Endothelial cell of umbilical vein (primary cell): Measurements from ENCODE around the gene TPM4. TPM values are rescaled to one million over a fixed set of nuclear protein-coding genes. Genes with fewer than 3 reads are reported as not detected.

ENCODE experiments used
- BruUV-seq: library from RNA; stranded (reverse); fragments of 400-500 nt; replicated peaks from 2 replicates; lab custom pipeline; 2021; lab: Mats Ljungman, UMichigan
- CTCF ChIA-PET: fragments of 300-600, 350-600 bp; sonication (Branson Sonifier 250); formaldehyde crosslinking; loops from one replicate; lab custom pipeline; 2021; ENCODE audit warnings: antibody characterized with exemption, inconsistent platforms; lab: Charles Lee
- POLR2A ChIA-PET: fragments of 300-600, 350-600 bp; sonication (Branson Sonifier 250); formaldehyde crosslinking; loops from one replicate; lab custom pipeline; 2021; ENCODE audit warnings: antibody characterized with exemption, inconsistent platforms; lab: Charles Lee
- DNase-seq: peaks from one replicate; pipeline ENCODE4 v3.0.0-alpha.2; 2011; ENCODE audit warnings: low read depth, low spot score
- FAIRE-seq: peaks from 2 replicates; lab custom pipeline; 2011; peaks lifted over from hg19 to GRCh38; lab: Jason Lieb, UNC
- H2AFZ ChIP-seq: 2 replicates; pipeline ENCODE4 v1.6.0; 2012; ENCODE audit warnings: low read depth, low read length, control low read depth, inconsistent platforms
- H3K27ac ChIP-seq: 2 replicates; pipeline ENCODE4 v1.5.1; 2011; ENCODE audit warnings: low read depth, mild to moderate bottlenecking, control low read depth, low read length, moderate library complexity; ENCODE audit not compliant: insufficient read depth
- H3K27me3 ChIP-seq, 2 experiments: 2 replicates each; pipeline versions ENCODE4 v1.6.0 to v1.6.1; 2011; ENCODE audit warnings: low read length in 2 of 2, mixed read lengths in 1 of 2; ENCODE audit not compliant: control insufficient read depth in 2 of 2, insufficient read depth in 2 of 2
- H3K36me3 ChIP-seq, 2 experiments: 2 replicates in 1 of 2; 3 replicates in 1 of 2; pipeline ENCODE4 v1.5.1; 2011; ENCODE audit warnings: low read length in 2 of 2, mild to moderate bottlenecking in 1 of 2, moderate library complexity in 1 of 2; ENCODE audit not compliant: control insufficient read depth in 2 of 2, insufficient read depth in 2 of 2; ENCODE audit errors: extremely low read depth in 1 of 2
- H3K4me1 ChIP-seq: 3 replicates; pipeline ENCODE4 v1.5.1; 2011; ENCODE audit warnings: mild to moderate bottlenecking, low read length; ENCODE audit not compliant: control insufficient read depth, insufficient read depth; ENCODE audit errors: extremely low read depth
- H3K4me2 ChIP-seq: 2 replicates; pipeline ENCODE4 v1.6.1; 2011; ENCODE audit warnings: low read length, control low read depth, mixed read lengths; ENCODE audit not compliant: insufficient read depth
- H3K4me3 ChIP-seq, 3 experiments: fragments of 200-600 bp in 1 of 3; sonication (generic), shearing (Covaris generic) in 1 of 3; replicated peaks in 1 of 3; 2 replicates each; pipeline ENCODE4 v1.5.1; 2011 to 2016; ENCODE audit warnings: control low read depth in 3 of 3, low read length in 3 of 3, mild to moderate bottlenecking in 2 of 3, inconsistent platforms in 1 of 3, low read depth in 1 of 3, moderate library complexity in 1 of 3; ENCODE audit not compliant: insufficient read depth in 1 of 3
- H3K79me2 ChIP-seq: 2 replicates; pipeline ENCODE4 v1.6.0; 2012; ENCODE audit warnings: low read length, inconsistent platforms; ENCODE audit not compliant: control insufficient read depth, insufficient read depth
- H3K9ac ChIP-seq: replicated peaks from 2 replicates; pipeline ENCODE3; 2011; ENCODE audit warnings: low read length, control low read depth; ENCODE audit not compliant: insufficient read depth; ENCODE audit errors: extremely low read depth
- H3K9me1 ChIP-seq: replicated peaks from 3 replicates; pipeline ENCODE4 v1.6.0; 2011; ENCODE audit warnings: mild to moderate bottlenecking, low read length; ENCODE audit not compliant: control insufficient read depth, insufficient read depth; ENCODE audit errors: extremely low read depth
- H3K9me3 ChIP-seq: replicated peaks from 2 replicates; pipeline ENCODE4 v1.5.1; 2012; ENCODE audit warnings: low read length, inconsistent platforms; ENCODE audit not compliant: control insufficient read depth, insufficient read depth
- H4K20me1 ChIP-seq: replicated peaks from 2 replicates; pipeline ENCODE3; 2011; ENCODE audit warnings: mild to moderate bottlenecking, low read length; ENCODE audit not compliant: control insufficient read depth, insufficient read depth; ENCODE audit errors: extremely low read depth
- CTCF ChIP-seq, 2 donors: IDR thresholded peaks; 1 replicate in 1 of 2; 2 replicates in 1 of 2; pipeline ENCODE4 v1.5.1; 2011; ENCODE audit warnings: low read length in 2 of 2, mild to moderate bottlenecking in 2 of 2, moderate library complexity in 2 of 2, control low read depth in 1 of 2, inconsistent platforms in 1 of 2, low read depth in 1 of 2; ENCODE audit not compliant: insufficient read depth in 1 of 2; ENCODE audit errors: extremely low read depth in 1 of 2
- FOS ChIP-seq: IDR thresholded peaks from 2 replicates; pipeline ENCODE4 v1.6.1; 2011; ENCODE audit warnings: mild to moderate bottlenecking, low read length, moderate library complexity, borderline replicate concordance; ENCODE audit not compliant: insufficient read depth
- GATA2 ChIP-seq: IDR thresholded peaks from 2 replicates; pipeline ENCODE4 v1.7.0; 2011; ENCODE audit warnings: low read depth, mild to moderate bottlenecking, moderate library complexity, mixed read lengths, low read length; ENCODE audit not compliant: insufficient read length, insufficient read depth
- JUN ChIP-seq: IDR thresholded peaks from 2 replicates; pipeline ENCODE4 v1.6.1; 2011; ENCODE audit warnings: borderline replicate concordance, low read depth; ENCODE audit not compliant: insufficient read length, insufficient read depth
- POLR2A ChIP-seq: IDR thresholded peaks from 2 replicates; pipeline ENCODE4 v1.6.1; 2012; ENCODE audit warnings: low read depth, mild to moderate bottlenecking, control low read depth, low read length
- POLR2AphosphoS5 ChIP-seq: IDR thresholded peaks from 2 replicates; pipeline ENCODE4 v1.6.1; 2012; ENCODE audit warnings: low read depth, mild to moderate bottlenecking, control low read depth, low read length, moderate library complexity; ENCODE audit not compliant: insufficient read depth
- dilution Hi-C: fragments of 300-500 bp; cut with MboI; formaldehyde crosslinking; loops from one replicate; pipeline ENCODE4 v1.15.0; 2019; ENCODE audit warnings: low sequenced_read_pairs; ENCODE audit not compliant: extremely low pct_ligation_motif_present
- intact Hi-C: fragments of 100-400 bp; cut with micrococcal nuclease; formaldehyde crosslinking; loops from one replicate; pipeline ENCODE4 v1.10.0; 2022
- polyA plus RNA-seq, 4 experiments: library from polyadenylated mRNA; depleted of rRNA in 3 of 4; stranded (reverse) in 3 of 4; unstranded in 1 of 4; fragments of >200 nt; gene quantifications; 2 replicates each; pipeline versions ENCODE4 v1.2.1 to v1.2.3, GENCODE V29; 2011 to 2012; ENCODE audit warnings: missing spikeins in 1 of 4
- total RNA-seq: library from RNA; stranded (reverse); gene quantifications from 2 replicates; pipeline ENCODE4 v1.2.3, GENCODE V29; 2021

Gene TPM4
- total and polyA plus RNA-seq, 2 donors (not counting 3 experiments of a cell fraction or from before 2014, with no cell fraction given) = 430 to 924 TPM

- BruUV-seq = no TSS peak
- no peak for FAIRE-seq
- Histone ChIP-seq H3K9me3 (no peaks in the 10 kb centered on the region), H3K4me1 (peaks cover 12% of the 10 kb centered on the region), H3K9ac (no peak overlapping the region), H4K20me1 (no peaks in the 10 kb centered on the region), H3K79me2 (no peaks in the 10 kb centered on the region), H3K4me3 (no peak overlapping the region), H2AFZ (no peak overlapping the region), H3K9me1 (no peaks in the 10 kb centered on the region), H3K27ac (no peak overlapping the region), H3K36me3 (no peaks in the 10 kb centered on the region), H3K4me2 (no peak overlapping the region), H3K27me3 (no peaks in the 10 kb centered on the region)
- dilution Hi-C loops (no loop called here), intact Hi-C loops (no loop called here)
- no peak for DNase-seq
- CTCF ChIA-PET = interaction anchor here (0.6 kb wide), 1 partner anchor 12 kb away, joined by 3 read pairs; no protein-coding TSS in a partner anchor
- no peak for TF ChIP-seq POLR2A
- TF ChIP-seq GATA2 = no peak
- POLR2A ChIA-PET = no interaction called here
Observed at GRCh38 chr19:16036941-16037340, 39.4 kb upstream of the TPM4 start.

- no peak for FAIRE-seq
- H3K4me1 ChIP-seq = peaks cover 12% of the 10 kb centered on the region
- ChIA-PET POLR2A (no interaction called here), CTCF (no interaction called here)
- H3K4me2 ChIP-seq = no peak overlapping the region
- no peak for TF ChIP-seq POLR2AphosphoS5
- no peak for TF ChIP-seq CTCF (IDR thresholded peaks at IDR 0.05; ENCODE audit: extremely low read depth in 1 of 2, insufficient read depth in 1 of 2, low read depth in 1 of 2, low read length in 2 of 2)
- TF ChIP-seq GATA2 = no peak
- TF ChIP-seq JUN = no peak
- no peak for TF ChIP-seq FOS
- H3K27ac ChIP-seq = no peak overlapping the region
- no peaks in the 10 kb centered on the region for H4K20me1 ChIP-seq
- no peak overlapping the region for H3K9ac ChIP-seq
- no peaks in the 10 kb centered on the region for H3K9me1 ChIP-seq
- no TSS peak for BruUV-seq
- H3K27me3 ChIP-seq = no peaks in the 10 kb centered on the region
- H3K79me2 ChIP-seq = no peaks in the 10 kb centered on the region
- intact Hi-C loops = no loop called here
- H3K36me3 ChIP-seq = no peaks in the 10 kb centered on the region
- H3K9me3 ChIP-seq = no peaks in the 10 kb centered on the region
- dilution Hi-C loops = no loop called here
- H2AFZ ChIP-seq = no peak overlapping the region
- no peak overlapping the region for H3K4me3 ChIP-seq
- DNase-seq = no peak
Observed at GRCh38 chr19:16037424-16038195, 38.7 kb upstream of the TPM4 start.
